Activated CD4-positive, alpha-beta T cell treated with anti-CD3 and anti-CD28 coated beads for 24 hours (primary cell): ENCODE data around the gene ACOT8.
"Not testable (repeated sequence)": the region's sequence is repeated elsewhere in the genome, so short reads cannot be mapped to it uniquely, and the experiment has no call there.

Source experiments
- DNase-seq, 2 donors: peaks; one replicate each; pipeline ENCODE4 v3.0.0-alpha.2; 2020; ENCODE audit warnings: low read depth in 2 of 2

ACOT8 gene

DNA sequence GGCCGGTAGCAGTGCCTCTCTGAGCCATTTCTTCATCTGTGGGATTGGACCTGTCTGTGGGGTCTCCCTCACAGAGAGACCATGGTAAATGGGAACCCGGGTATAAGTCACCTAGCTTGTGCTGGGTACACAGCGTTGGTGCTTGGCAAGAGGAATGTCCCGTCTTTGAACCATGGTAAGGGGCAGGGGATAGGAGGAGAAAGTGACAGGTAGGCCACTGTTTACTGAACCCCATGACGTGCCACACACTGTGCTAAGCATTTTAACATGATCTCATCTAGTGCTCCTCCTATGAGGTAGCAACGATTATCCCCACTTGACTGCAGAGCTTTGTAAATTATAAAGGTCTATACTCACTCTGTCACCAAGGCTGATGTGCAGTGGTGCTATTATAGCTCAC, 29.5 kb downstream of the ACOT8 start:
- no peak for DNase-seq

DNA sequence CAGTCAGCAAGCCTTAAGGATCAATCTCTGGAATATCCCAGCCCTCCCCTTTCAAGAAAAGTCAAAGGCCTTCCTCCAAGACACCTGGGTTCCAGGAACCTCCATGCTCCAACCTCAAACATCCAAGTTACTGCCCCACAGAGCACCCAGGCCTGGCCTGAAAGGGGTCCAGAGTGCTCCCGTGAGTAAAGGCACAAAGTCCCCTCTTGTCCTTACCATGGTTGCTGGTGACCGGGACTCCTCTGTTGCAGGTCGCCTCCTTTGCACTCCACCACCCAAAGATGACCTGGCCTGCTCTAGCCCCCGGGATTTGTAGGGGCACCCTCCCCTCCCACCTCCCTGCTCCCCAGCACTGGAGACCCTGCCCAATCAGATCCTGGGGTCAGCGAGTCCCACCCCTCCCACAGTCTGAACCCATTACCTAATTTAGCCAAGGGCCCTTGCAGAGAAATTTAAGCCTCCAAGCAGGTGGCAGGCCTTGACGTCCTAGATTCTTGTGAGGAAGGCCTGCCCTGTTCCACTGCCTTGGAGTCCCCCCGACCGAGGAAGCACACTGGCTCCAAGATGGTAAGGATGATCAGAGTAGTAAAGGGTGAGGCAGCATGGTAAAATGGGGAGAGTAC, 30.1 kb downstream of the ACOT8 start, which contains the start of gene TNNC2:
TNNC2 (minus strand) TSS at position 283 of the 623 bp plus-strand sequence; CDS start at position 219, 64 bp downstream.
- DNase-seq, result no peak

- DNase-seq, result no peak
These were observed 30.7 kb downstream of the ACOT8 start for GRCh38 chr20:45826381-45827019.

GRCh38 chr20:45823949-45824835, 33.0 kb downstream of the ACOT8 start:
- peak in 1 of 2 donors; percentile 25 for DNase-seq

- no peak for DNase-seq
These were observed 34.3 kb downstream of the ACOT8 start for GRCh38 chr20:45822857-45823256.

DNA sequence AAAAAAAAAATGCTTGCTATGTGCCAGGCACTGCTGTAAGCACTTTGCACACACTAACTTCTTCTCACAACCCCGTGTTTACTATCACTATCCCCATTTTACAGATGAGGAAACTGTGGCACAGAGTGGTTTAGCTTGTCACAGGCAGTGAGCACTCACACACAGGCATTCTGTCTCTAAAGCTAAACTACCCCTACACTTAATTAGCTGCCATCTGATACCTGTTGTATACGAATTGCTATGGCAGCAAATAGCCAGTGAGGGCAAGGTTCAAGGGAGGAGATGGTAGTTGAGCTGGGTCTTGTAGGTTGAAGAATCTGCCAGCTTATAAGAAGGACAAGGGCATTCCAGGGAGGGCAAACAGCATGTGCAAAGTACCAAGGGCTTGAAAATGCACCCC, 35.2 kb downstream of the ACOT8 start:
- no peak for DNase-seq

DNA sequence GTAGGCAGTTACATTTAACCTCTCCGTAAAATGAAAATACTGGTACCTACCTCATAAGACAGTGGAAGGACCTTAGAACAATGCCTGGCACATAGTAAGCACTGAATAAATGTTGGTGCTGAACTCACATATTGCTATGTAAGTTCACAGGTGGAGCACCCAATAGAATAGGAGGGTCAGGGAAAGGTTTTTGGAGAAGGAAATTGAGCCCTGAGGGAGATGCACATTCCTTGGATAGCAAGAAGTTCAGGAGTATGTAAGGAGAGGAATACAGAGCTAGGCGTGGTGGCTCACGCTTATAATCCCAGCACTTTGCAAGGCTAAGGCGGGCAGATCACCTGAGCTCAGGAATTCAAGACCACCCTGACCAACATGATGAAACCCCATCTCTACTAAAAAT, 37.7 kb downstream of the ACOT8 start:
- DNase-seq, result no peak

- no peak for DNase-seq
These were observed 39.0 kb downstream of the ACOT8 start for GRCh38 chr20:45818239-45818638.

DNA sequence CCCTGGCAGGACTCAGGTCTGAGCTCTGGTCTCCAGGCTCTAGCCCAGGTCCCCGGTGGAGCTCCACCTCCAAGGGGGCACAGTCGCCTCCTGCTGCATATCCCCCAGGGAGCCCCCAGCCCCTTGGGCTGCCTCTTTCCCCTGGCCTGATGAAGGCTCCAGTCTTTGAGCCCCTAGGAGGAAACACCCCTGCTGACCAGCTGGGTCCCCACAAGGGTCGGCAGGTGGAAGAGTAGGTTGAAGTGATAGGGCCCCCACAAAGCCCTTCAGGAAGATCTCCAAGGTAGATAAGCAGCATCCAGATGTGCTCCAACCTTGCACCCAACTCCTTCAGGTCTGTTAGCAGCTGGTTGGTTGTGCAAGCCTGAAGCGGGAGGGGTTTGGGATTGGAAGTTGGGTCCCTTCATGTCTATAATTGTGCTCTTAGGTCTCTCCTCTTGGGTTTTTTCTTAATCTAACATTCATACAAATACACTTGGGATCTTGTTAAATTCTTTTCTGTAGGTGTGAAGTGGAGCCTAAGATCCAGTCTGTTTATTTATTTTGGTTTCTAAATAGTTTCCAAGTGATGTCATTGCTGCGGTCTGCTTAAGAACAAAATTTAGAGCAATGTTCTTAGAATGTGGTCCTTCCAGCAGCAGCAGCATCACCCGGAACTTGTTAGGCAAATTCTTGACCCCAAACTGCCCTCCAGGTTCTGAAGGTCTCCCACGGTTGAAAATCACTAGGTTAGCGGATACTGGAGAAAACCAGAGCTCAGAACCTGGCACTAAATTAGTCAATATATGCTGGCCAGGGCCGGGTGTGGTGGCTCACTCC, 39.6 kb downstream of the ACOT8 start:
- DNase-seq, result no peak

DNA sequence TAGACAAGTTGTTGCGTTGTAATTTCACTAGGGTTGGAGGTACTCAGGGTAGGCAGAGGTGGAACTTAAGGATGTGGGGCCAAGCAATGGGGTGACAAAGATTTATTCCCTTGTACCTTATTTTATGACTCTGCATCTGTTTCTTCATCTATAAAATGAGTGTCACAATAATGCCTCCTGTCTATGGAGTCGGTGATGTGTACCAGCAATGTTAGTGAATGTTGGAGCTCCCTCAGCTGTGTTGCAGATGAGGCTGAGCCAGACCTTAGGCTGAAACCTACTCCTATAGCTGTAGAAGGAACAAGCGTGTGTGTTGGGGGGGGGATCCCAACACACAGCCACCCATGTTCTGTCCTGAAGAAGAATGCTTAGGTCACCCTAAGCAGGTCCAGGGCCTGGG, 40.2 kb downstream of the ACOT8 start:
- DNase-seq, result no peak

DNA sequence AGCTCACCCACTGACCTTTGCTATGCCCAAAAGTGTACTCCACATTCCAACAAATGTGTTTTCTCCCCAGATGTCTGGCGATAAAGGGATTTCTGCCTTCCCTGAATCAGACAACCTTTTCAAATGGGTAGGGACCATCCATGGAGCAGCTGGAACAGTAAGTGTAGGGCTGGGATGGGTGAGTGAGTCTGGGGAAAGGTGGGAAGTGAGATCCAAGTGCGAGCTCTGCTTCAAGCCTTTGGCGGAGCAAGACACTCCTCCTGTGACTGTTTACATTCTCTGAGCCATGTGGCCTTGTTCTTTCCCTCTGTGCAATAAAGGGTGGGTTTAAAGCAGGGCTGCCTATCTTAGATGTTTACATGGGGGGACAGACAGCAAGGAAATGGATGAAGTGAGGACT, 42.9 kb downstream of the ACOT8 start:
- DNase-seq, result no peak

DNA sequence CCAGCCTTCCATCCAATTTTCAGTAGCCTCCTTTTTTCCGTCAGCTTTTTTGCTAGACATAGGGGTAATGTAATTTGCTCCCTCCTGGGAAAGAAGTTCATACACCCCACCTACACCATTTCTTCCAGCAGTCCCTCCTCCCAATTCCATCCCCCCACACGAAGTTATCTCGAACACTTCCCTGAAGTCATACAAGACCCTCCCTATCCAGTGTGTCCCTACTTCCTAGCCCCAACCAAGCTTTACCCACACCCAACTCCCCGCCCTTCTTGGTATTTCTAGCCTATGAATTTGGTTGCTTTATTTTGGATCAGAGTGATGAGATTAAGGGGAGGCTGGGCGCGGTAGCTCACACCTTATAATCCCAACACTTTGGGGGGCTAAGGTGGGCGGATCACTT, 43.7 kb downstream of the ACOT8 start:
- no peak for DNase-seq

GRCh38 chr20:45813006-45813340, 44.2 kb downstream of the ACOT8 start:
- DNase-seq, result no peak

DNA sequence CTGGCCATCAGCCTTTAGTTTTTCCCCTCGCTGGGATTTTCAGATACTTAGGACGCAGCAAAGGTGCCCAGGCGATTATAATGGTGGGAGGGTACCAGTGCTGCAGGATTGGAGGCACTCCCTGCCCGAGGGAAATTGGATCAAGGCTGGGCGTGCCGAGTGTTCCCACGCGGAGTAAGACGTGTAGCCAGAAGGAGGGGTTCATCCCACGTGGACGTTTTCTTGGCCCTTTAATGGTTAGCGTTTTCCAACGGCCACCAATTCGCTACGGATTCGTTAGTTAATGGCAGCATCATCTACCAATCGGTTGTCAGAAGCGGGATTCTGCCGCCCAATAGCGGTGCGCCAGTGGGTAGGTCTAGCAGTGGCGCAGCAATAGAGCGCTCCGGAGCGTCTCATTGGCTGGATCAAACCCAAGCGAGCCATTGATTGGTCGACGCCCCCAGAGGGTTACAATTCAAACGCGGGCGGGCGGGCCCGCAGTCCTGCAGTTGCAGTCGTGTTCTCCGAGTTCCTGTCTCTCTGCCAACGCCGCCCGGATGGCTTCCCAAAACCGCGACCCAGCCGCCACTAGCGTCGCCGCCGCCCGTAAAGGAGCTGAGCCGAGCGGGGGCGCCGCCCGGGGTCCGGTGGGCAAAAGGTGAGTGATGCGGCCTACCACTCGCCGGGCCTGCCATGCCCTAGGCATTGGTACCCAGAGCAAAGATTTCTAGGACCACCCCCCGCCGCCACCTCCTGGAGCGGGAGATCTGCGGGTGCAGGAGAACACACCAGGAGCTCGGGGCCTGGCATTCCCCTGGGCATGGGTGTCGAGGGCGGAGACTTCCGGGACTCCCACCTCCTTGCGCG, 44.8 kb downstream of the ACOT8 start, which contains the start of gene UBE2C:
UBE2C (plus strand) TSS at position 488 of the 849 bp plus-strand sequence; CDS start at position 540, 52 bp downstream.
- DNase-seq, result peak; percentile 89 to 91

GRCh38 chr20:45810191-45810970, 46.8 kb downstream of the ACOT8 start:
- no peak for DNase-seq

- no peak for DNase-seq
These were observed 55.3 kb downstream of the ACOT8 start for GRCh38 chr20:45801851-45802250.

DNA sequence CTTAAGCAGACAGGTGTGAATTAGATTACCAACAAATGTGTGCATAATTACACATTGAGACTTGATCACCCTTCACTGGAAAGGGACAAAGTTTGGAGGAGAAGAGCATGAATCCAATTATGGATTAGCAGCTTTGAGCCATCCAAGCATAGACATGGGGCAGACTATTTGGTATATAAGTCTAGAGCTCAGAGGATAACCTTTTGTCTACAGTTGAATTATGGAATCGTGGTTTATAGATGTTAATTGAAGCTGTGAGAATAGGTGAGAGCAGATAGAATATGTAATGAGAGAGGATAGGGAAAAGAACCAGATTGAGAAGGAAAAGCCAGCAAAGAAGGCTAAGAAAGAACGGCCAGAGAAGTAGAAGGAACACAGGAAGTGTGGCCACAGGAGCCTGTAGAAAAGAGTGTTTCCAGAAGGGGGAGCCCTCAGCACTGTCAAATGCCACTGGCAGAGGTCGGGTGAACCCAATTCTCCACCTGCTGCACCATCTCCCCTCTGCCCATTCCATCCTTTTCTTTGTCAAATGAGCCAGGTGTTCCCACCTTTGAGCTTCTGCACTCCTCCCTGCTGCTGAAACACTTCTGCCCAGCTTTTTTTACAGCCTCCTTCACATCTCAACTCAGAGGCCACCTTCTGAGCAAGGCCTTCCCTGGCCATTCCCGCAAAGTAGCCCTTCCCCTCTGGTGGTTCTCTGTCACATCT, 58.1 kb downstream of the ACOT8 start:
- DNase-seq, result peak; percentile 40 to 54

DNA sequence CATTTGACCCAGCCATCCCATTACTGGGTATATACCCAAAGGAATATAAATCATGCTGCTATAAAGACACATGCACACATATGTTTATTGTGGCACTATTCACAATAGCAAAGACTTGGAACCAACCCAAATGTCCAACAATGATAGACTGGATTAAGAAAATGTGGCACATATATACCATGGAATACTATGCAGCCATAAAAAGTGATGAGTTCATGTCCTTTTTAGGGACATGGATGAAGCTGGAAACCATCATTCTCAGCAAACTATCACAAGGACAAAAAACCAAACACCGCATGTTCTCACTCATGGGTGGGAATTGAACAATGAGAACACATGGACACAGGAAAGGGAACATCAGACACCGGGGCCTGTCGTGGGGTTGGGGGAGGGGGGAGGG, 59.2 kb downstream of the ACOT8 start:
- DNase-seq, result not testable (repeated sequence)

- not testable (repeated sequence) for DNase-seq
These were observed 59.7 kb downstream of the ACOT8 start for GRCh38 chr20:45797510-45797909.
